Neural progenitor cell (in vitro differentiated cells): ENCODE measurements around the gene KLF4. TPM values are rescaled to one million over a fixed set of nuclear protein-coding genes. Genes with fewer than 3 reads are reported as not detected.
"Not testable (repeated sequence)": the region's sequence is repeated elsewhere in the genome, so short reads cannot be mapped to it uniquely, and the experiment has no call there.

Experiments used
- DNase-seq: peaks from one replicate; pipeline ENCODE4 v3.0.0-alpha.2; 2016; ENCODE audit warnings: low spot score
- H2AFZ ChIP-seq: fragments of 200-600 bp; sonication (generic); replicated peaks from 2 replicates; pipeline ENCODE4 v1.6.1; 2016; ENCODE audit warnings: antibody characterized with exemption
- H3F3A ChIP-seq: fragments of 200-600 bp; sonication (generic); 2 replicates; pipeline ENCODE4 v1.6.1; 2016; ENCODE audit warnings: antibody characterized with exemption, low read depth
- H3K27ac ChIP-seq: fragments of 200-600 bp; sonication (generic); 2 replicates; pipeline ENCODE4 v1.5.1; 2016; ENCODE audit warnings: mild to moderate bottlenecking
- H3K27me3 ChIP-seq: fragments of 200-600 bp; sonication (generic); 2 replicates; pipeline ENCODE4 v1.6.1; 2016; ENCODE audit warnings: mild to moderate bottlenecking, moderate library complexity
- H3K36me3 ChIP-seq: fragments of 200-600 bp; sonication (generic); 2 replicates; pipeline ENCODE4 v1.5.1; 2016
- H3K4me1 ChIP-seq: fragments of 200-600 bp; sonication (generic); 2 replicates; pipeline ENCODE4 v1.6.1; 2016; ENCODE audit warnings: mixed run types
- H3K4me2 ChIP-seq: fragments of 200-600 bp; sonication (generic); 2 replicates; pipeline ENCODE4 v1.6.1; 2016
- H3K4me3 ChIP-seq: fragments of 200-600 bp; sonication (generic); 2 replicates; pipeline ENCODE4 v1.5.1; 2016
- H3K79me2 ChIP-seq: fragments of 200-600 bp; sonication (generic); 2 replicates; pipeline ENCODE4 v1.6.1; 2016; ENCODE audit warnings: low read depth
- H3K9ac ChIP-seq: fragments of 200-600 bp; sonication (generic); 2 replicates; pipeline ENCODE4 v1.6.1; 2016
- H3K9me3 ChIP-seq: fragments of 200-600 bp; sonication (generic); 2 replicates; pipeline ENCODE4 v1.5.1; 2016; ENCODE audit warnings: low read depth
- H4K20me1 ChIP-seq: fragments of 200-600 bp; sonication (generic); 2 replicates; pipeline ENCODE4 v1.6.1; 2016; ENCODE audit warnings: low read depth
- H3K27ac Mint-ChIP-seq: 3 replicates; pipeline ENCODE4 v1.8.0; 2021; ENCODE audit warnings: mixed read lengths
- H3K27me3 Mint-ChIP-seq: 2 replicates; pipeline ENCODE4 v1.8.0; 2022; ENCODE audit warnings: low read depth, mild to moderate bottlenecking, inconsistent platforms, moderate library complexity, mixed read lengths; ENCODE audit not compliant: insufficient read depth
- H3K36me3 Mint-ChIP-seq: 3 replicates; pipeline ENCODE4 v1.8.0; 2021; ENCODE audit warnings: mixed read lengths
- H3K4me1 Mint-ChIP-seq: 3 replicates; pipeline ENCODE4 v1.8.0; 2021; ENCODE audit warnings: mixed read lengths
- H3K4me3 Mint-ChIP-seq: 3 replicates; pipeline ENCODE4 v1.8.0; 2021; ENCODE audit warnings: mild to moderate bottlenecking, moderate library complexity, mixed read lengths
- H3K9me3 Mint-ChIP-seq: 3 replicates; pipeline ENCODE4 v1.8.0; 2020; ENCODE audit warnings: mixed read lengths
- EZH2 ChIP-seq: fragments of 200-600 bp; sonication (generic); IDR thresholded peaks from 2 replicates; pipeline ENCODE4 v1.6.1; 2017; ENCODE audit warnings: antibody characterized with exemption, mild to moderate bottlenecking, moderate library complexity
- EZH2phosphoT487 ChIP-seq: fragments of 200-600 bp; sonication (generic); IDR thresholded peaks from 2 replicates; pipeline ENCODE4 v1.6.1; 2017; ENCODE audit warnings: antibody characterized with exemption
- total RNA-seq: library from RNA; depleted of rRNA; stranded (reverse); fragments of >200 nt; gene quantifications from 2 replicates; pipeline ENCODE4 v1.2.3, GENCODE V29; 2015; ENCODE audit warnings: low replicate concordance
- TF ChIP-seq, protein P1 (sequence below): fragments of 200-600 bp; sonication (generic); IDR thresholded peaks from 2 replicates; pipeline ENCODE4 v1.5.1; 2017; ENCODE audit warnings: antibody characterized with exemption, mild to moderate bottlenecking

The KLF4 gene
- total RNA-seq, 1 donor from 2014 or later = 0.51 TPM

GRCh38 chr9:107504585-107505455, 15.3 kb upstream of the KLF4 start:
- Histone ChIP-seq H3F3A (peaks cover 3% of the 10 kb centered on the region), H3K27me3 (no peaks in the 10 kb centered on the region), H3K4me2 (no peak overlapping the region), H3K4me1 (peaks cover 5% of the 10 kb centered on the region), H3K9ac (no peak overlapping the region), H3K36me3 (no peaks in the 10 kb centered on the region), H3K79me2 (no peaks in the 10 kb centered on the region), H3K9me3 (no peaks in the 10 kb centered on the region), H3K4me3 (no peak overlapping the region), H3K27ac (no peak overlapping the region), H4K20me1 (no peaks in the 10 kb centered on the region), H2AFZ (no peak overlapping the region)
- H3K27me3 Mint-ChIP-seq = no peaks in the 10 kb centered on the region
- TF ChIP-seq EZH2phosphoT487 (no peak), EZH2 (no peak)
- TF ChIP-seq, protein P1, sequence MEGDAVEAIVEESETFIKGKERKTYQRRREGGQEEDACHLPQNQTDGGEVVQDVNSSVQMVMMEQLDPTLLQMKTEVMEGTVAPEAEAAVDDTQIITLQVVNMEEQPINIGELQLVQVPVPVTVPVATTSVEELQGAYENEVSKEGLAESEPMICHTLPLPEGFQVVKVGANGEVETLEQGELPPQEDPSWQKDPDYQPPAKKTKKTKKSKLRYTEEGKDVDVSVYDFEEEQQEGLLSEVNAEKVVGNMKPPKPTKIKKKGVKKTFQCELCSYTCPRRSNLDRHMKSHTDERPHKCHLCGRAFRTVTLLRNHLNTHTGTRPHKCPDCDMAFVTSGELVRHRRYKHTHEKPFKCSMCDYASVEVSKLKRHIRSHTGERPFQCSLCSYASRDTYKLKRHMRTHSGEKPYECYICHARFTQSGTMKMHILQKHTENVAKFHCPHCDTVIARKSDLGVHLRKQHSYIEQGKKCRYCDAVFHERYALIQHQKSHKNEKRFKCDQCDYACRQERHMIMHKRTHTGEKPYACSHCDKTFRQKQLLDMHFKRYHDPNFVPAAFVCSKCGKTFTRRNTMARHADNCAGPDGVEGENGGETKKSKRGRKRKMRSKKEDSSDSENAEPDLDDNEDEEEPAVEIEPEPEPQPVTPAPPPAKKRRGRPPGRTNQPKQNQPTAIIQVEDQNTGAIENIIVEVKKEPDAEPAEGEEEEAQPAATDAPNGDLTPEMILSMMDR = no peak
- H3K4me3 Mint-ChIP-seq = no peak overlapping the region
- H3K27ac Mint-ChIP-seq = no peak overlapping the region
- H3K9me3 Mint-ChIP-seq = no peaks in the 10 kb centered on the region
- no peak for DNase-seq
- no peaks in the 10 kb centered on the region for H3K36me3 Mint-ChIP-seq
- H3K4me1 Mint-ChIP-seq = no peaks in the 10 kb centered on the region

- H3K27ac ChIP-seq = no peak overlapping the region
- H3K36me3 ChIP-seq = no peaks in the 10 kb centered on the region
- H3K9me3 Mint-ChIP-seq = no peaks in the 10 kb centered on the region
- no peaks in the 10 kb centered on the region for H4K20me1 ChIP-seq
- no peaks in the 10 kb centered on the region for H3K79me2 ChIP-seq
- no peaks in the 10 kb centered on the region for H3K4me1 Mint-ChIP-seq
- TF ChIP-seq EZH2 (no peak), EZH2phosphoT487 (no peak)
- TF ChIP-seq, protein P1 = no peak
- H3K36me3 Mint-ChIP-seq = no peaks in the 10 kb centered on the region
- no peaks in the 10 kb centered on the region for H3K9me3 ChIP-seq
- no peak overlapping the region for H3K27ac Mint-ChIP-seq
- no peak overlapping the region for H3K4me3 Mint-ChIP-seq
- no peak for DNase-seq
- no peaks in the 10 kb centered on the region for H3F3A ChIP-seq
- H3K4me1 ChIP-seq = peaks cover 3% of the 10 kb centered on the region
- H3K4me3 ChIP-seq = no peak overlapping the region
- H3K27me3 ChIP-seq = no peaks in the 10 kb centered on the region
- no peak overlapping the region for H2AFZ ChIP-seq
- H3K27me3 Mint-ChIP-seq = no peaks in the 10 kb centered on the region
- H3K4me2 ChIP-seq = no peak overlapping the region
- H3K9ac ChIP-seq = no peak overlapping the region
These were observed 12.9 kb upstream of the KLF4 start for GRCh38 chr9:107502464-107502863.

- not testable (repeated sequence) for H3K9ac ChIP-seq, H3K9me3 Mint-ChIP-seq, H3K4me1 Mint-ChIP-seq, H4K20me1 ChIP-seq, H3K27ac ChIP-seq, H3K27me3 Mint-ChIP-seq, H3K36me3 ChIP-seq, H3K4me1 ChIP-seq, H3F3A ChIP-seq, H3K4me3 Mint-ChIP-seq, H3K9me3 ChIP-seq, H3K4me3 ChIP-seq, H3K36me3 Mint-ChIP-seq, DNase-seq, H3K27me3 ChIP-seq, H2AFZ ChIP-seq, H3K79me2 ChIP-seq, H3K27ac Mint-ChIP-seq, H3K4me2 ChIP-seq
These were observed 11.0 kb upstream of the KLF4 start for GRCh38 chr9:107500421-107501200.

DNA sequence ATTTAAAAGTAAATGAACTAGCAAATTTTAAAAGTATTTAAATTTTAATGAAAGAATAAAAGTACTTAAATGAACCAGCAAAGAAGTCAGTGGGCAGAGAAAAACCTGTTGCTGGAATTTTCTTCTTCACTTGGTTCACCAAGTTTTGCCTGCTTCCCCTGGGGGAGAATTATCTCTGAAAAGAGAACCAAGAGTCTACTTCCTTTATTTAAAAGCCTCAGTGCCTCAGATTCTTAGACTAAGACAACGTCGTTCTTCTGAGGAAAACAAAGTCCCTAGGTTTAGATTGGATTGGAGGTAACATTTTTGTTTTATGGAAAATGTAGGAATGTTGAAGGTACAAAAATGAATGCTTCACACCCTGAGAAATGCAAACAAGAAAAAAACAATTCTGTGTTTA, 7.4 kb upstream of the KLF4 start:
- no peak overlapping the region for H3K4me3 Mint-ChIP-seq
- H3K9me3 Mint-ChIP-seq = no peaks in the 10 kb centered on the region
- peaks cover 7% of the 10 kb centered on the region for H3K4me1 ChIP-seq
- H2AFZ ChIP-seq = no peak overlapping the region
- peaks cover under 1% of the 10 kb centered on the region for H3K4me1 Mint-ChIP-seq
- H3K36me3 ChIP-seq = no peaks in the 10 kb centered on the region
- H3K4me2 ChIP-seq = no peak overlapping the region
- H3K9me3 ChIP-seq = no peaks in the 10 kb centered on the region
- no peaks in the 10 kb centered on the region for H4K20me1 ChIP-seq
- no peak overlapping the region for H3K27ac ChIP-seq
- H3K9ac ChIP-seq = no peak overlapping the region
- TF ChIP-seq, protein P1 = no peak
- no peak for TF ChIP-seq EZH2phosphoT487
- TF ChIP-seq EZH2 = no peak
- H3F3A ChIP-seq = peaks cover 7% of the 10 kb centered on the region
- no peaks in the 10 kb centered on the region for H3K36me3 Mint-ChIP-seq
- H3K27me3 Mint-ChIP-seq = peaks cover 5% of the 10 kb centered on the region
- H3K27ac Mint-ChIP-seq = no peak overlapping the region
- DNase-seq = no peak
- H3K79me2 ChIP-seq = no peaks in the 10 kb centered on the region
- peaks cover 14% of the 10 kb centered on the region for H3K27me3 ChIP-seq
- no peak overlapping the region for H3K4me3 ChIP-seq
